ENCODE data around the gene APEH. TPM values are rescaled to one million over a fixed set of nuclear protein-coding genes. Genes with fewer than 3 reads are reported as not detected.

APEH gene
- polyA plus RNA-seq, 1 donor from 2014 or later = 98.4 TPM

GRCh38 chr3:49627634-49628033 lies 46.5 kb upstream of the APEH start:
- Histone ChIP-seq H3K4me2 (ENCODE audit: low read length) (no peak overlapping the region), H3K9me3 (ENCODE audit: low read length) (no peaks in the 10 kb centered on the region), H3K9me2 (ENCODE audit: insufficient read depth, low read length) (no peaks in the 10 kb centered on the region), H3K27ac (ENCODE audit: low read length) (no peak overlapping the region), H3F3A (ENCODE audit: insufficient read depth, low read length, poor library complexity, severe bottlenecking) (no peaks in the 10 kb centered on the region), H3K36me3 (ENCODE audit: insufficient read depth, low read length) (peaks cover 4% of the 10 kb centered on the region), H2AFZ (ENCODE audit: low read depth, low read length) (no peak overlapping the region), H3K27me3 (ENCODE audit: insufficient read depth, low read depth, low read length) (no peaks in the 10 kb centered on the region), H4K20me1 (ENCODE audit: insufficient read depth) (no peaks in the 10 kb centered on the region), H3K4me3 (ENCODE audit: low read length) (no peak overlapping the region), H3K79me2 (replicated peaks; ENCODE audit: insufficient read depth, low read length) (no peaks in the 10 kb centered on the region), H3K9ac (ENCODE audit: low read length) (no peak overlapping the region)
- TF ChIP-seq SMC3 (conservative IDR thresholded peaks at IDR 0.05; ENCODE audit: poor library complexity) (no peak), EZH2 (IDR thresholded peaks at IDR 0.05; ENCODE audit: borderline replicate concordance, insufficient read depth, low read length, poor library complexity, severe bottlenecking) (no peak), MXI1 (conservative IDR thresholded peaks at IDR 0.05; ENCODE audit: poor library complexity, severe bottlenecking) (no peak), CTCF (IDR thresholded peaks at IDR 0.05; ENCODE audit: poor library complexity, severe bottlenecking) (no peak)

- H3K9me2 ChIP-seq (ENCODE audit: insufficient read depth, low read length) = no peaks in the 10 kb centered on the region
- H3K9ac ChIP-seq (ENCODE audit: low read length) = no peak overlapping the region
- no peaks in the 10 kb centered on the region for H3K79me2 ChIP-seq (replicated peaks; ENCODE audit: insufficient read depth, low read length)
- no peak overlapping the region for H3K27ac ChIP-seq (ENCODE audit: low read length)
- no peak overlapping the region for H2AFZ ChIP-seq (ENCODE audit: low read depth, low read length)
- H3K36me3 ChIP-seq (ENCODE audit: insufficient read depth, low read length) = peaks cover 4% of the 10 kb centered on the region
- H4K20me1 ChIP-seq (ENCODE audit: insufficient read depth) = no peaks in the 10 kb centered on the region
- no peaks in the 10 kb centered on the region for H3F3A ChIP-seq (ENCODE audit: insufficient read depth, low read length, poor library complexity, severe bottlenecking)
- no peaks in the 10 kb centered on the region for H3K9me3 ChIP-seq (ENCODE audit: low read length)
- H3K4me2 ChIP-seq (ENCODE audit: low read length) = no peak overlapping the region
- H3K27me3 ChIP-seq (ENCODE audit: insufficient read depth, low read depth, low read length) = no peaks in the 10 kb centered on the region
- no peak overlapping the region for H3K4me3 ChIP-seq (ENCODE audit: low read length)
- TF ChIP-seq EP300 (conservative IDR thresholded peaks at IDR 0.05; ENCODE audit: poor library complexity, severe bottlenecking) (no peak), REST (IDR thresholded peaks at IDR 0.05; ENCODE audit: borderline replicate concordance) (no peak), MXI1 (conservative IDR thresholded peaks at IDR 0.05; ENCODE audit: poor library complexity, severe bottlenecking) (no peak), RAD21 (conservative IDR thresholded peaks at IDR 0.05) (no peak), TAF1 (IDR thresholded peaks at IDR 0.05; ENCODE audit: low read depth) (no peak), EZH2 (IDR thresholded peaks at IDR 0.05; ENCODE audit: borderline replicate concordance, insufficient read depth, low read length, poor library complexity, severe bottlenecking) (no peak), SMC3 (conservative IDR thresholded peaks at IDR 0.05; ENCODE audit: poor library complexity) (no peak), CTCF (IDR thresholded peaks at IDR 0.05; ENCODE audit: poor library complexity, severe bottlenecking) (no peak), POLR2AphosphoS5 (IDR thresholded peaks at IDR 0.05) (no peak)
Measured at GRCh38 chr3:49628249-49628648, 45.9 kb upstream of the APEH start.

Data from neural cell (in vitro differentiated cells).